Natural killer cell (primary cell): Measurements from ENCODE around the gene WNT4. TPM values are rescaled to one million over a fixed set of nuclear protein-coding genes. Genes with fewer than 3 reads are reported as not detected.

Experiments
- ATAC-seq, 3 donors: fragments of 150-1000 bp in 2 of 3; fragments of 200-7000 bp in 1 of 3; cut with Tn5 transposase; 1 replicate in 1 of 3; 2 replicates in 2 of 3; pipeline ENCODE4 v1.10.0; 2021; ENCODE audit warnings: mild to moderate bottlenecking in 2 of 3, moderate library complexity in 2 of 3
- DNase-seq, 2 donors: peaks; one replicate each; pipeline versions ENCODE4 v3.0.0 to v3.0.0-alpha.2; 2013 to 2021; ENCODE audit warnings: mixed read lengths in 1 of 2
- H3K27ac ChIP-seq: one replicate; pipeline ENCODE4 v1.5.1; 2013; ENCODE audit warnings: mild to moderate bottlenecking, low read length
- H3K27me3 ChIP-seq: one replicate; pipeline ENCODE4 v1.6.1; 2013; ENCODE audit warnings: low read length; ENCODE audit not compliant: control insufficient read depth, insufficient read depth
- H3K36me3 ChIP-seq: one replicate; pipeline ENCODE4 v1.6.1; 2013; ENCODE audit warnings: low read length; ENCODE audit not compliant: control insufficient read depth, insufficient read depth
- H3K4me1 ChIP-seq: one replicate; pipeline ENCODE4 v1.6.1; 2013; ENCODE audit warnings: low read length; ENCODE audit not compliant: control insufficient read depth, insufficient read depth
- H3K4me3 ChIP-seq: one replicate; pipeline ENCODE4 v1.5.1; 2013; ENCODE audit warnings: low read length
- H3K9me3 ChIP-seq: one replicate; pipeline ENCODE4 v1.6.1; 2013; ENCODE audit warnings: low read length; ENCODE audit not compliant: control insufficient read depth, insufficient read depth
- H3K27ac Mint-ChIP-seq, 2 donors: one replicate each; pipeline ENCODE4 v1.8.0; 2022; ENCODE audit warnings: mild to moderate bottlenecking in 2 of 2, mixed read lengths in 2 of 2, moderate library complexity in 1 of 2
- H3K27me3 Mint-ChIP-seq, 2 donors: one replicate each; pipeline ENCODE4 v1.8.0; 2022; ENCODE audit warnings: low read depth in 2 of 2, mixed read lengths in 2 of 2
- H3K36me3 Mint-ChIP-seq: one replicate; pipeline ENCODE4 v1.8.0; 2022; ENCODE audit warnings: mixed read lengths
- H3K4me1 Mint-ChIP-seq, 2 donors: one replicate each; pipeline ENCODE4 v1.8.0; 2022; ENCODE audit warnings: mixed read lengths in 2 of 2
- H3K4me3 Mint-ChIP-seq: one replicate; pipeline ENCODE4 v1.8.0; 2022; ENCODE audit warnings: mild to moderate bottlenecking, moderate library complexity, mixed read lengths
- H3K9me3 Mint-ChIP-seq, 2 donors: one replicate each; pipeline ENCODE4 v1.8.0; 2022; ENCODE audit warnings: mixed read lengths in 2 of 2
- CTCF ChIP-seq: fragments of 200-600 bp; IDR thresholded peaks from one replicate; pipeline ENCODE4 v1.8.0; 2022; ENCODE audit warnings: antibody characterized with exemption
- WGBS: methylation state at CpG from one replicate; pipeline ENCODE4 v1.1.7; 2013; ENCODE audit warnings: missing lambda C conversion rate; ENCODE audit not compliant: insufficient coverage; 5-methylcytosine and 5-hydroxymethylcytosine counted together
- intact Hi-C: fragments of 100-400 bp; cut with micrococcal nuclease; formaldehyde crosslinking; loops from one replicate; pipeline ENCODE4 v1.14.2; 2022
- total RNA-seq, 4 donors: library from RNA; stranded (reverse); fragments of 120-200 nt in 1 of 4; gene quantifications; one replicate each; pipeline versions ENCODE4 v1.2.3 to v1.2.4, GENCODE V29; 2013 to 2022

The WNT4 gene
- total RNA-seq, 3 donors from 2014 or later (not counting 1 experiment from before 2014, with no cell fraction given): not detected

- 77% methylated on average over 16 of the region's 16 CpGs for WGBS
- TF ChIP-seq CTCF: no peak
- Histone ChIP-seq H3K27ac (no peak overlapping the region), H3K4me1 (no peaks in the 10 kb centered on the region), H3K9me3 (no peaks in the 10 kb centered on the region), H3K27me3 (peaks cover 4% of the 10 kb centered on the region), H3K36me3 (no peaks in the 10 kb centered on the region), H3K4me3 (no peak overlapping the region)
- Mint-ChIP-seq H3K4me3 (no peak overlapping the region), H3K27ac (no peak overlapping the region), H3K9me3 (no peaks in the 10 kb centered on the region), H3K36me3 (no peaks in the 10 kb centered on the region), H3K4me1 (no peaks in the 10 kb centered on the region), H3K27me3 (peaks cover under 1 to 7% of the 10 kb centered on the region in 2 donors)
- ATAC-seq (no peak), DNase-seq (no peak)
- intact Hi-C loops: no loop called here
Measured at GRCh38 chr1:22133247-22133930, 9.5 kb downstream of the WNT4 start.

GRCh38 chr1:22132517-22133235 lies 10.2 kb downstream of the WNT4 start:
- no peak for ATAC-seq
- Histone ChIP-seq H3K4me3 (no peak overlapping the region), H3K9me3 (no peaks in the 10 kb centered on the region), H3K4me1 (no peaks in the 10 kb centered on the region), H3K27ac (no peak overlapping the region), H3K27me3 (peaks cover 4% of the 10 kb centered on the region), H3K36me3 (no peaks in the 10 kb centered on the region)
- H3K4me3 Mint-ChIP-seq: no peak overlapping the region
- no peaks in the 10 kb centered on the region for H3K9me3 Mint-ChIP-seq
- no peaks in the 10 kb centered on the region for H3K27me3 Mint-ChIP-seq
- TF ChIP-seq CTCF: no peak
- H3K4me1 Mint-ChIP-seq: peaks cover 1 to 5% of the 10 kb centered on the region in 2 donors
- H3K27ac Mint-ChIP-seq: no peak overlapping the region
- 86% methylated on average over 15 of the region's 15 CpGs for WGBS
- H3K36me3 Mint-ChIP-seq: no peaks in the 10 kb centered on the region
- intact Hi-C loops: no loop called here
- no peak for DNase-seq

- peak in 2 of 3 donors; percentile 57 to 77 for ATAC-seq
- H3K4me3 ChIP-seq: no peak overlapping the region
- peak; percentile 75 for TF ChIP-seq CTCF
- no peaks in the 10 kb centered on the region for H3K9me3 ChIP-seq
- H3K4me3 Mint-ChIP-seq: no peak overlapping the region
- H3K4me1 Mint-ChIP-seq: peaks cover 5 to 6% of the 10 kb centered on the region in 2 donors
- WGBS: 24% methylated on average over 10 of the region's 10 CpGs
- DNase-seq: peak; percentile 41 to 72
- no peaks in the 10 kb centered on the region for H3K27me3 Mint-ChIP-seq
- intact Hi-C loops: no loop called here
- no peaks in the 10 kb centered on the region for H3K36me3 ChIP-seq
- H3K36me3 Mint-ChIP-seq: no peaks in the 10 kb centered on the region
- H3K4me1 ChIP-seq: no peaks in the 10 kb centered on the region
- no peak overlapping the region for H3K27ac ChIP-seq
- H3K27ac Mint-ChIP-seq: no peak overlapping the region
- H3K9me3 Mint-ChIP-seq: no peaks in the 10 kb centered on the region
- H3K27me3 ChIP-seq: peaks cover 4% of the 10 kb centered on the region
Measured at GRCh38 chr1:22131875-22132486, 10.9 kb downstream of the WNT4 start.
